CD8-positive, alpha-beta memory T cell (primary cell): ENCODE data around the gene BTBD9. TPM values are rescaled to one million over a fixed set of nuclear protein-coding genes. Genes with fewer than 3 reads are reported as not detected.

ENCODE experiments used
- CTCF ChIA-PET: fragments of 350-600 bp; sonication (Branson Sonifier 250); formaldehyde crosslinking; loops from one replicate; lab custom pipeline; 2021; ENCODE audit warnings: antibody characterized with exemption; lab: Charles Lee
- POLR2A ChIA-PET: fragments of 350-600 bp; sonication (Branson Sonifier 250); formaldehyde crosslinking; loops from one replicate; lab custom pipeline; 2021; ENCODE audit warnings: antibody characterized with exemption; lab: Charles Lee
- DNase-seq, 5 donors: peaks; one replicate each; pipeline versions ENCODE4 v3.0.0 to v3.0.0-alpha.2; 2020 to 2022; ENCODE audit warnings: mixed read lengths in 1 of 5
- H3K27ac ChIP-seq: one replicate; pipeline ENCODE4 v1.7.0; 2013; ENCODE audit warnings: low read depth, mild to moderate bottlenecking, low read length, moderate library complexity
- H3K27me3 ChIP-seq: 2 replicates; pipeline ENCODE4 v1.7.0; 2013; ENCODE audit warnings: low read length, mild to moderate bottlenecking; ENCODE audit not compliant: insufficient read depth, poor library complexity, severe bottlenecking
- H3K36me3 ChIP-seq: 2 replicates; pipeline ENCODE4 v1.7.0; 2013; ENCODE audit warnings: mild to moderate bottlenecking, low read length, moderate library complexity; ENCODE audit not compliant: insufficient read depth
- H3K4me1 ChIP-seq: 2 replicates; pipeline ENCODE4 v1.7.0; 2013; ENCODE audit warnings: mild to moderate bottlenecking, low read length, moderate library complexity; ENCODE audit not compliant: insufficient read depth
- H3K4me3 ChIP-seq: 2 replicates; pipeline ENCODE4 v1.7.0; 2013; ENCODE audit warnings: mild to moderate bottlenecking, low read length
- H3K9me3 ChIP-seq: 2 replicates; pipeline ENCODE4 v1.7.0; 2013; ENCODE audit warnings: mild to moderate bottlenecking, low read length
- H3K27ac Mint-ChIP-seq, 8 donors: one replicate each; pipeline ENCODE4 v1.8.0; 2020 to 2021; ENCODE audit warnings: mixed read lengths in 8 of 8, mild to moderate bottlenecking in 6 of 8, inconsistent platforms in 3 of 8, moderate library complexity in 3 of 8
- H3K27me3 Mint-ChIP-seq, 2 donors: one replicate each; pipeline ENCODE4 v1.8.0; 2020 to 2021; ENCODE audit warnings: mixed read lengths in 2 of 2, mild to moderate bottlenecking in 1 of 2, moderate library complexity in 1 of 2
- H3K36me3 Mint-ChIP-seq, 3 donors: one replicate each; pipeline ENCODE4 v1.8.0; 2020 to 2021; ENCODE audit warnings: mixed read lengths in 3 of 3, inconsistent platforms in 1 of 3, mild to moderate bottlenecking in 1 of 3
- H3K4me1 Mint-ChIP-seq, 3 donors: one replicate each; pipeline ENCODE4 v1.8.0; 2020 to 2021; ENCODE audit warnings: mixed read lengths in 3 of 3, inconsistent platforms in 1 of 3, mild to moderate bottlenecking in 1 of 3
- H3K4me3 Mint-ChIP-seq, 7 donors: one replicate each; pipeline ENCODE4 v1.8.0; 2020 to 2021; ENCODE audit warnings: mixed read lengths in 7 of 7, mild to moderate bottlenecking in 6 of 7, moderate library complexity in 4 of 7, inconsistent platforms in 2 of 7
- H3K9me3 Mint-ChIP-seq, 5 donors: one replicate each; pipeline ENCODE4 v1.8.0; 2020 to 2022; ENCODE audit warnings: mixed read lengths in 5 of 5, mild to moderate bottlenecking in 3 of 5, moderate library complexity in 2 of 5, inconsistent platforms in 1 of 5
- polyA plus RNA-seq: library from polyadenylated mRNA; unstranded; fragments of 300-500 nt; fragmentation: Illumina TruSeq; gene quantifications from one replicate; pipeline ENCODE4 v1.2.3, GENCODE V29; 2021
- total RNA-seq, 2 experiments: library from RNA; stranded (reverse); gene quantifications; one replicate each; pipeline ENCODE4 v1.2.3, GENCODE V29; 2021

BTBD9 gene
- total and polyA plus RNA-seq, 3 experiments from 2014 or later = 12.2 to 17.7 (median 14.9) TPM

DNA sequence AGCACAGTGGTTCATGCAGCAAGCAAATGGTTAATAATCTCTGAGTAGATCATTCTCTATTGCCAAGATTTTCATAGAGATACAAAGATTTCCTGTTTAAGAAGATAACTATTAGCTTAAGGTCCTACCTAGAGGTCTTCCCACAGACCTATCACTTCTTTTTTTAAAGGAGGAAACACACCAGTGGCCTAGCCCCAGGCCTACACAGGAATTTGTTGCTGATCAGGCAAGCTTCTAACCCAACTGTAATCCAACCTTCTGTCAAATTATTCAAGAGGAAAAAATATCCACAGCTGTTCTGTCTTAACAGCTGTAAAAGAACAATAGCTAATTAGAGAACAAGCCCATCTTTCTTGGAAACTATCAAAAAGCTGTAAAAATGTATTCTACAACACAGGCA lies 332.8 kb downstream of the BTBD9 start:
- peaks cover 3 to 26% (median 12%) of the 10 kb centered on the region in 3 donors for H3K4me1 Mint-ChIP-seq
- ChIA-PET POLR2A (no interaction called here), CTCF (no interaction called here)
- H3K36me3 ChIP-seq = no peaks in the 10 kb centered on the region
- no peak overlapping the region for H3K27ac Mint-ChIP-seq
- no peak overlapping the region for H3K4me3 ChIP-seq
- no peak overlapping the region for H3K4me3 Mint-ChIP-seq
- no peaks in the 10 kb centered on the region for H3K27me3 ChIP-seq
- no peak overlapping the region for H3K27ac ChIP-seq
- H3K4me1 ChIP-seq = no peaks in the 10 kb centered on the region
- H3K36me3 Mint-ChIP-seq = peaks cover 0 to 3% (median 0%) of the 10 kb centered on the region in 3 donors
- DNase-seq = no peak
- no peaks in the 10 kb centered on the region for H3K9me3 Mint-ChIP-seq
- no peaks in the 10 kb centered on the region for H3K27me3 Mint-ChIP-seq
- H3K9me3 ChIP-seq = no peaks in the 10 kb centered on the region

GRCh38 chr6:38305995-38306681 lies 333.6 kb downstream of the BTBD9 start:
- peaks cover 3 to 22% (median 12%) of the 10 kb centered on the region in 3 donors for H3K4me1 Mint-ChIP-seq

DNA sequence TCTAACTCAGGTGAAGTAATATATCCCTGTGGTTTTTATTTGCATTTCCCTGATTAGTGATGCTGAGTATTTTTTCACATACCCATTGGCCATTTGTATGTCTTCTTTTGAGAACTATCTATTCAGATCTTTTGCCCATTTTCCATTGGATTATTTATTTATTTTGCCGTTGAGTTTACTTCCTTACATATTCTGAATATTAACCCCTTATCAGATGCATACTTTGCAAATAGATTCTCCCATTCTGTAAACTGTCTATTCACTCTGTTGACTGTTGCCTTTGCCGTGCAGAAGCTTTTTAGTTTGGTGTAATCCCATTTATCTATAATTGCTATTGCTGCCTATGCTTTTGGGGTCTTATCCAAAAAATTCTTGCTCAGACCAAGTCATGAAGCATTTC lies 336.9 kb downstream of the BTBD9 start:
- no peaks in the 10 kb centered on the region for H3K27me3 ChIP-seq
- H3K4me1 Mint-ChIP-seq = peaks cover 3 to 13% (median 8%) of the 10 kb centered on the region in 3 donors
- no peaks in the 10 kb centered on the region for H3K27me3 Mint-ChIP-seq
- H3K36me3 Mint-ChIP-seq = peaks cover 0 to 11% (median 0%) of the 10 kb centered on the region in 3 donors
- H3K36me3 ChIP-seq = no peaks in the 10 kb centered on the region
- no peak overlapping the region for H3K4me3 ChIP-seq
- H3K9me3 ChIP-seq = no peaks in the 10 kb centered on the region
- ChIA-PET POLR2A (no interaction called here), CTCF (no interaction called here)
- no peak for DNase-seq
- peaks cover 0 to 4% (median 3%) of the 10 kb centered on the region in 5 donors for H3K9me3 Mint-ChIP-seq
- H3K27ac ChIP-seq = no peak overlapping the region
- no peak overlapping the region for H3K4me3 Mint-ChIP-seq
- no peak overlapping the region for H3K27ac Mint-ChIP-seq
- H3K4me1 ChIP-seq = no peaks in the 10 kb centered on the region

More at GRCh38 chr6:38305995-38306681, 333.6 kb downstream of the BTBD9 start:
- DNase-seq = no peak
- no peaks in the 10 kb centered on the region for H3K27me3 Mint-ChIP-seq
- peak overlapping the region in 1 of 7 donors; percentile 21 for H3K4me3 Mint-ChIP-seq
- no peaks in the 10 kb centered on the region for H3K36me3 ChIP-seq
- H3K36me3 Mint-ChIP-seq = peaks cover 0 to 6% (median 0%) of the 10 kb centered on the region in 3 donors
- H3K4me3 ChIP-seq = no peak overlapping the region
- H3K4me1 ChIP-seq = no peaks in the 10 kb centered on the region
- ChIA-PET POLR2A (no interaction called here), CTCF (no interaction called here)
- no peaks in the 10 kb centered on the region for H3K9me3 ChIP-seq
- no peak overlapping the region for H3K27ac Mint-ChIP-seq
- no peak overlapping the region for H3K27ac ChIP-seq
- H3K27me3 ChIP-seq = no peaks in the 10 kb centered on the region
- peaks cover 0 to 3% (median 0%) of the 10 kb centered on the region in 5 donors for H3K9me3 Mint-ChIP-seq

DNA sequence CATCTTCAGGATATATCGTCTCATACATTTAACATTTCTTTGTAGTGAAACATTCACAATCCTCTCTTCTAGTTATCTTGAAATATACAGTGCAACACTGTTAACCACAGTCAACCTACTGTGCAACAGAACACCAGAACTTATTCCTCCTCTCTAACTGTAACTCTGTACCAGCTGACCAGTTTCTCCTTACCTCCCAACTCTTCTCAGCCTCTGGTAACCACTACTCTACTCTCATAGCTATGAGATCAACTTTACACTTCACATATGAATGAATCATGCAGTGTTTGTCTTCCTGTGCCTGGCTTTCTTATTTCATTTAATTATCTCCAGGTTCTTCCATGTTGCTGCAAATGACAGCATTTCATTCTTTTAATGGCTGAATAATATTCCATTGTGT lies 337.6 kb downstream of the BTBD9 start:
- Mint-ChIP-seq H3K27me3 (no peaks in the 10 kb centered on the region), H3K4me3 (no peak overlapping the region), H3K9me3 (peaks cover 0 to 4% (median 3%) of the 10 kb centered on the region in 5 donors), H3K27ac (no peak overlapping the region), H3K36me3 (peaks cover 0 to 17% (median 0%) of the 10 kb centered on the region in 3 donors), H3K4me1 (peaks cover 0 to 5% (median under 1%) of the 10 kb centered on the region in 3 donors)
- Histone ChIP-seq H3K4me1 (no peaks in the 10 kb centered on the region), H3K36me3 (no peaks in the 10 kb centered on the region), H3K27ac (no peak overlapping the region), H3K4me3 (no peak overlapping the region), H3K27me3 (no peaks in the 10 kb centered on the region), H3K9me3 (no peaks in the 10 kb centered on the region)
- ChIA-PET POLR2A (no interaction called here), CTCF (no interaction called here)
- no peak for DNase-seq

- Mint-ChIP-seq H3K27ac (peak overlapping the region in 1 of 8 donors; percentile 72), H3K4me3 (no peak overlapping the region), H3K4me1 (peaks cover 0 to 1% (median 0%) of the 10 kb centered on the region in 3 donors), H3K27me3 (peaks cover 0 to 1% of the 10 kb centered on the region in 2 donors), H3K36me3 (peaks cover 14 to 40% (median 25%) of the 10 kb centered on the region in 3 donors), H3K9me3 (peaks cover 0 to 12% (median 6%) of the 10 kb centered on the region in 5 donors)
- H3K27me3 ChIP-seq = no peaks in the 10 kb centered on the region
- H3K27ac ChIP-seq = no peak overlapping the region
- H3K4me3 ChIP-seq = no peak overlapping the region
- no peak for DNase-seq
- POLR2A ChIA-PET = no interaction called here
- no peaks in the 10 kb centered on the region for H3K36me3 ChIP-seq
- CTCF ChIA-PET = no interaction called here
- H3K9me3 ChIP-seq = no peaks in the 10 kb centered on the region
- H3K4me1 ChIP-seq = no peaks in the 10 kb centered on the region
Observed at GRCh38 chr6:38290133-38290799, 349.5 kb downstream of the BTBD9 start.

- peaks cover 0 to 1% of the 10 kb centered on the region in 2 donors for H3K27me3 Mint-ChIP-seq
- H3K4me1 Mint-ChIP-seq = peaks cover 3 to 10% (median 5%) of the 10 kb centered on the region in 3 donors
- no peaks in the 10 kb centered on the region for H3K4me1 ChIP-seq
- no peak overlapping the region for H3K4me3 ChIP-seq
- no peak overlapping the region for H3K27ac ChIP-seq
- ChIA-PET CTCF (no interaction called here), POLR2A (no interaction called here)
- H3K36me3 ChIP-seq = no peaks in the 10 kb centered on the region
- H3K27ac Mint-ChIP-seq = no peak overlapping the region
- H3K4me3 Mint-ChIP-seq = no peak overlapping the region
- H3K36me3 Mint-ChIP-seq = peaks cover 14 to 34% (median 33%) of the 10 kb centered on the region in 3 donors
- H3K9me3 ChIP-seq = no peaks in the 10 kb centered on the region
- no peaks in the 10 kb centered on the region for H3K27me3 ChIP-seq
- H3K9me3 Mint-ChIP-seq = no peaks in the 10 kb centered on the region
- no peak for DNase-seq
Observed at GRCh38 chr6:38287487-38287886, 352.2 kb downstream of the BTBD9 start.

DNA sequence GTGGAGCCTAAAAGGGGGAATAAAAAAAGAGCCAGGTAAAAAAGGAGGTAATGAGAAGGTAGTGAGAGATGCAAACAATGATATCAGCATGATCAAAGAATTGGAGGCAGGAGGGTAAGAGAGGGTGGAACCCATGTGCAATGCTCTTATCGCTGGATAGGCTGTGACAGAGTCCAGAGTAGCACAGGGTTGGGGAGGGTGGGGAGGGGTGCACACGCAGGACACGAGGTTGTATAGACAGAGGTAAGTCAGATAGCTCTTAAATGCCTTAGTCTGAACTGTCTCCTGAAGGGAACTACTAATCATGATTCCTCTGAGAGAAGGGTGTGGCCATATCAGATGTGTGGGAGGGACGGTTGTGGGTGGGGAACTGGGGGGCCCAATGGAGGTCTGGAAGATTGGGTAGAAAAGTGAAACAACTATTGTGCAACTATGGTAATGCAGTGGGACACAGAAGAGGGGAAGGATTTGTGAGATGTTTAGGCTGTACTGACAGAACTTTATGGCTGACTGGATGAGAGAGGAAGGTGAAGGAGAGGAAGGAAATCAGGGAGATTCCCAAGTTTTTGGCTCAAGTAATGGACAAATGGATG lies 354.8 kb downstream of the BTBD9 start:
- Mint-ChIP-seq H3K27me3 (no peaks in the 10 kb centered on the region), H3K36me3 (peaks cover 13 to 35% (median 33%) of the 10 kb centered on the region in 3 donors), H3K4me3 (no peak overlapping the region), H3K9me3 (no peaks in the 10 kb centered on the region), H3K4me1 (peaks cover 2 to 10% (median 5%) of the 10 kb centered on the region in 3 donors), H3K27ac (peak overlapping the region in 1 of 8 donors; percentile 77)
- no peak overlapping the region for H3K27ac ChIP-seq
- H3K27me3 ChIP-seq = no peaks in the 10 kb centered on the region
- no peaks in the 10 kb centered on the region for H3K36me3 ChIP-seq
- no peaks in the 10 kb centered on the region for H3K9me3 ChIP-seq
- ChIA-PET CTCF (no interaction called here), POLR2A (no interaction called here)
- no peaks in the 10 kb centered on the region for H3K4me1 ChIP-seq
- H3K4me3 ChIP-seq = no peak overlapping the region
- no peak for DNase-seq
